ENCODE results near the gene BRSK1.

DNA sequence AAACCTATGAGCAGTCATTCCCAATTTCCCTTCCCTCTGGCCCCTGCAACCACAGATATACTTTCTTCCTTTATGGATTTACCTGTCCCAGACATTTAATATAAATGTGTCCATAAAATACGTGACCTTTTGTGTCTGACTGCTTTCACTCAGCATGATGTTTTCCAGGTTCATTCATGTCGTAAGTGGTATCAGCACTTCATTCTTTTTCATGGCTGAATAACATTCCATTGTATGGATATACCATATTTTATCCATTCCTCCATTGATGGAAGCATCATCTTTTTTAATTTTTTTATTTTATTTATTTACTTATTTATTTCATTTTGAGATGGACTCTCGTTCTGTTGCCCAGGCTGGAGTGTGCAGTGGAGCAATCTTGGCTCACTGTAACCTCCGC is 17.0 kb upstream of the BRSK1 start:
- TF ChIP-seq CTCF (IDR thresholded peaks at IDR 0.05), result no peak
- TF ChIP-seq POLR2A (IDR thresholded peaks at IDR 0.05), result no peak
- no peak for TF ChIP-seq POLR2AphosphoS5 (IDR thresholded peaks at IDR 0.05; ENCODE audit: insufficient read depth in 1 of 2, low read depth in 1 of 2)

Measured in vagina (tissue), 2 donors.